GM18858 (cell line): ENCODE measurements around the gene STX2.
"Not testable (repeated sequence)": the region's sequence is repeated elsewhere in the genome, so short reads cannot be mapped to it uniquely, and the experiment has no call there.

Experiments used
- ATAC-seq: cut with Tn5 transposase; IDR thresholded peaks from one replicate; pipeline ENCODE4 v1.9.1; 2021; ENCODE audit not compliant: unreplicated experiment

STX2 gene

DNA sequence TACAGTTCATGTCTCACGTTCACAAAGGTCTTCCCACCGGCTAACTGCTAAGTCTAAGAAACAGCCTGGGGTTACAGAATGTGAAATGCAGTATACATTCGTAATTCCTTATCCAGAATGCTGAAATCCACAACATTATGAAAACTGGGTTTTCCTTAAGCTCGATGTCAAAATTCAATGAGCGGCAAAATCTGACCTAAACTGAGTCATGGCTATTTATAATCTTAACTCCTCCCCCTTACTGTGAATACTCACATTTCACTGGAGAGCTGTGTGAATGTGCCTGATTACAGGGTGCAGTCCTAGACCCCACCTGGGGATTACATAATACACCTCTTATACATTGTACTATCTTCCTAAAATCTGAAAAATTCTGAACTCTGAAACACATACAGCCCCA, 35.3 kb downstream of the STX2 start:
- ATAC-seq: no peak

DNA sequence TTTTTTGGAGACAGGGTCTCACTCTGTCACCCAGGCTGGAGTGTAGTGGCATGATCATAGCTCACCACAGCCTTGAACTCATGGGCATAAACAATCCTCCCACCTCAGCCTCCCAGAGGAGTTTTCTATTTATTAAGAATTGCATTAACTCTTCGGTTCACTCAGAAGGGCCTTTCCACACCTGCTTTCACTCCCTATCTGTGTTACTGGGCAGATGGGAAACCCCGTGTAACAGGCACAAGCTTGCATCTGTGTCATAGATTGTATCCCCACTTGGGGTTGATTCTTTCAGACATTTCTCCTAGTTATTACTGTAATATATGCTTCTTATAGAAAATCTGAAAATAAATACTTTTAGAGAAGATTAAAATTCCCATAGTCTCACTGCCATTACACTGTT, 38.7 kb downstream of the STX2 start:
- no peak for ATAC-seq

- no peak for ATAC-seq
Observed at GRCh38 chr12:130799051-130799450, 40.0 kb downstream of the STX2 start.

- ATAC-seq: peak; percentile 72
Observed at GRCh38 chr12:130796985-130797686, 41.9 kb downstream of the STX2 start.

DNA sequence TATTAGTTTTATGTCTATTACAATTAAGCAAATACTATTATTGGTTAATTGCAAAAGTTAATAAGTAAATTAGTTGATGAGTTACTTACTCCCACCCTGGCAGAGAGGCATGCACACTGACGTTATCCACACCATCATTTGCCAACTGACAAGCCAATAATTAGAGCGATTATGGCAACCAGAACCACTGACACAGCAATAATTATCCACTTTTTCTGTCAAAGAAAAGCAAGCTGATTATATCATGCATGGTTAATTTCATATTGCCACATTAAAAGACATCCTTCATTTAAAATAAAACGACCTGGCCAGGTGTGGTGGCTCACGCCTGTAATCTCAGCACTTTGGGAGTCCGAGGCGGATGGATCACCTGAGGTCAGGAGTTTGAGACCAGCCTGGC, 43.1 kb downstream of the STX2 start:
- ATAC-seq: no peak

DNA sequence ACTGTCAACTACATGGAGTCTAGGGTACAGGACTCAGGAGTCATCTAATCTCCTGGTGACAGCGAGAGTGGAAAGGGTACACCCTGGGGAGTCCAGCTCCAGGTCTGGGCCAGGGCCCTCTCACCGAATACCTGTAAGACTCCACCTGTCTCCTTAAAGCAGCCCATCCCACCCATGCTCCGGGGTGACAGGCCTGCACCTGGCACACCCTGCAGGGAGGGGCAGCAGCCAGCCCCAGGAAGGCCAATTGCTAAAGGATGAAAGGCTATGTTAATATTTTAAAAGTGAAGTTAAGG, 45.5 kb downstream of the STX2 start:
- ATAC-seq: no peak

GRCh38 chr12:130792821-130793553, 46.1 kb downstream of the STX2 start:
- ATAC-seq: no peak

DNA sequence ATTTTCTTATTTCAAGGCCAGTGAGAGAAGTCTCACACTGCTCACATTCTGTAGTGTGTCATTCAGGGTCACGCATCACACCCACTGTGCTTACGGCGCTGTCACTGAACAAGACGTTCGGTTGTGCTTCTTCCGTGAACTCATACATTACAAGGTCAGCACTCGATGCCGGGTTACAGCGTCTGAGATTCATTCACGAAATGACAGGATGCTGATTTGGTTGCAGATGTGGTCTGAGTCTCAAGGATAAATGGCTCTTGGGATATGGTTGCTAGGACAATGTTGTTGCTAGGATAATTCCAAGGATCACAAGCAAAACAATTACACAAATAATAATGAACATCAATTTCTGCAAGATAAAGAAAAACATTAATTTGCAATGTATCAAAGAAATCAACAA, 47.4 kb downstream of the STX2 start:
- ATAC-seq: no peak

GRCh38 chr12:130788515-130788914, 50.5 kb downstream of the STX2 start:
- ATAC-seq: no peak

DNA sequence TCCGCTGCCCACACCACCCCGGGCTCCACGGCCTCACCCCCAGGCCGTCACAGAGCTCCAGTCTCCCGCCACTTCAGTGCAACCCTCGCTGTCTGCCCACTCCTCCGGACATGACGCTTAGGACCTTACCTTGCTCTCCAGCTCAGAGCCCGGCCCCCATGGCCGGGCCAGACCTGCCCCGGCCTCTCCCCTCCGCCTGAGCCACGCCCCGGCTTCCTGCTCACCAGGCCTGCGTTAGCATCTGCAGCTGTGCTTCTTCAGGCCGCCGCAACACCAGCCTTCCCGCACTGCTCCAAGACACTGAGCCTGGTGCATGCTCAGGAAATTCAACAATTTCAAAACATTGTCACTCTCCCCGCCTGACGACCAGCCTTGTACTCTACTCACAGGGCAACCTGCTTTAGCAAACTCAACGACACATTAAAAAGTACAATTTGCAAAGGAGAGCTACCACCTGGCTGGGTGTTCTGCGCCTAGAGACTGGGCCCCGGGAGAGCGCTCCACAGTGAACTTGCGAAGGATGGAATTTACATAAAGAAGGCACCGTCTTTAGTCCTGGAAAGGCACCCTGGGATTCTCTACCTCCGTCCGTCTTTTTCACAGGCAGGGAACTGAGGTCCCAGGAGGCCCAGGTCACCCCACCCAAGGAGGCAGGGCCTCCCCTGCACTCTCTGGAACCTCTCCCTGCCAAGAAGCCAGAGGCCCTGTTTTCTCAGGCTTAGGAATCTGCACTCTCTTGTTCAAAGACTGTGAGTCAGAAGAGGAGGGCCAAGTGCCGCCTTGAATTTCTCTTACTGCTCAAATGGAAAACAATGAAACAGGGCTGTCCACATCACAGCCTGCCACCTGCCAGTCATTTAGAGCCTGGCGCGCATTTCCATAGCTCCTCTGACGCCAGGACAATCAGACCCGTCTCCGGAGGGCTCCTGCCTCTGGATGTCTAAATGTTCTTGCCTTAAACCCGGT, 51.3 kb downstream of the STX2 start:
- ATAC-seq: no peak

DNA sequence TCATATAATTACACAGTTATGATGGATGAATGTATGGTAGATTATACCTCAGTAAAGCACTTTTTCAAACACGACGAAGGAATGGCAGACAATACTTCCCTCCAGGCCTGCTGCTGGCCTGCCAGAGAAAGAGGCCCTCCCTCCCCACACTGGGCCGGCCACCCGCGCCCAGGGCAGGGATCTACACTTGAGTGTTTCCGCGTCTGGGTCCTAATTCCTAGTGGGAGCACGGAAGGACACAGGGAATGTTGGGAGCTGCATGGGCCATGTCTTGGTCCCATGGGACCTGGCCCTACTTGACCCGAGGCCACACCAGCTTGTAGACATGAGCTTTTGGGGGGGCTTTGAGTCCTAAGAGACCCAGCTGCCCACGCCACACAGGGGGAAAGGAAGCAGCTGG, 52.0 kb downstream of the STX2 start:
- ATAC-seq: no peak

GRCh38 chr12:130783110-130783715, 55.8 kb downstream of the STX2 start:
- no peak for ATAC-seq

- not testable (repeated sequence) for ATAC-seq
Observed at GRCh38 chr12:130782245-130782644, 56.8 kb downstream of the STX2 start.

DNA sequence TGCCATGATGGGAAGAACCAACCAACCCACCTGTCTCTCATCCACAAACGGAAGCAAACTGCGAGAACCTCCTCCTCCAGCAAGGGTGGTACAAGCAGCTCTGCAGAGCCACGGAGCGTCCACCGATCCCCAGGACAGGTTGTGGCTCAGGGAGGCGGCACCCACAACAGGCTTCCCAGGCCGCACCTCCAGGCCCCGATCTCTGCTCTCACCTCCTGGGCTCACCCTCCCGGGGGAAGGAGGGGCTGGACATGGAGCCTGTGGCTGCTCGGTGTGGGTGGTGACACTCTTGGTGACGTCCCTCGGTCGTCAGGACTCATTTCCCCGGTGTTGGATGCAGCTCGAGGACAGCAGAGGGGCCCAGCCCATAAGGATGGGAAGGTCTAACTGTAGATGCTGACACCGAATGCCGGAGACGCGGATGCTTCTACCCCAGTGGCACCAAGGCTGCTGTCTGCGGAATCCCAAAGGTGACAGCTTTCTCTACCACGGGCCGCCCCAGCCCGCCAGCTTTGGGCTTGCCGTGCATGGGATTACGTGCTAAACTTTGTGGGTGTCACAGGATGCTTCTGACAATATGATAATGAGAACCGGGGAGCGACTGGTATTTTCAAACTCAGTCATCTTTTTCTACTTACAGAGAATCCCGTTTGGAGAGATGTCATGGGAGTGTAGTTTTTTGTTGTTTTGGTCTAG, 58.0 kb downstream of the STX2 start:
- ATAC-seq: no peak

DNA sequence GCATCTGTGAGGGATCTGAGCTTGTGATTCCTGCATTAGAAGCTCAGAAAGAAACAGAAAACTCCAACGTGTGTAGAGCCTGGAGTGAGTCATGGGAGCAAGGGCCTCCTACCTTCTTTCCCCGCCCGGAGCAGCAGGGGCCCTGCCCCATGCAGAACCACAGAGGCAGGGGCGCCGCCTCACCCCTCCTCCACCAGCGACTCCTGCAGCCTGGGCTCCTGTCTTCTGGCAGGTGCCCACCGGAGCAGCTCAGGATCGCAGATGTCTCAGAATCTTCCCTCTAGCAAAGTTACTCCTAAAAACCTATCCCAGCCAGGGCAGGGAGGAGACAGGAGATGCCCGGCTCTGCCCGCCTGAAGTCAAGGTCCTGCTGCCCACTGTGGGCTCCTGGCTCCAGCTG, 58.7 kb downstream of the STX2 start:
- no peak for ATAC-seq

- ATAC-seq: no peak
Observed at GRCh38 chr12:130778776-130779175, 60.3 kb downstream of the STX2 start.

GRCh38 chr12:130776857-130777339, 62.2 kb downstream of the STX2 start:
- no peak for ATAC-seq

- ATAC-seq: no peak
Observed at GRCh38 chr12:130775953-130776856, 62.8 kb downstream of the STX2 start.

DNA sequence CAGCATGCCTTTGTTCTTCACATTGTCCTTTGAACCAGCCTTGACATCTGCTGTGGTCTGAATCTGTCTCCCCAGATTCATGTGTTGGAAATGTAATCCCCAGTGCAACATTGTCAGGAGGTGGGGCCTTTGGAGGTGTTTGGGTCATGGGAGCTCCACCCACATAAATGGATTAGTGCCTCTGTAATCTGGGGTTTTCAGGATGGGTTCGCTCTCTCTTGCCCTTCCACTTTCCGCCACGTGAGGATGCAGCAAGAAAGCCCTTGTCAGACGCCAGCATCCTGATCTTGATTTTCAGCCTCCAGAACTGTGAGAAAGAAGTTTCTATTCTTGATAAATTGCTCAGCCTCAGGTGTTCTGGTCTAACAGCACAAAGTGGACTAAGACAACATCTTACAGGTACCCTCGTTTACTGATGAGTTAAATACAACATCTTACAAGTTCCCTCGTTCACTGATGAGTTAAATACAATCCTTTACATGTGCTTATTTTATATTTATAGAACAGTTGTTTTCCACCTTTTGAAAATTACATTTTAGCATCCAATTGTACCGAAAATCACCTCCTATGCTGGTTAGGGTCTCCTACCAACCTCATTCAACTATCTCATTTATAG, 68.5 kb downstream of the STX2 start:
- ATAC-seq: no peak
